ENCODE data around the gene RAB31. TPM values are rescaled to one million over a fixed set of nuclear protein-coding genes. Genes with fewer than 3 reads are reported as not detected.
"Not testable (repeated sequence)": the region's sequence is repeated elsewhere in the genome, so short reads cannot be mapped to it uniquely, and the experiment has no call there.

Gene RAB31
- total RNA-seq, 4 donors from 2014 or later: 22.9 to 98.1 (median 34.3) TPM

DNA sequence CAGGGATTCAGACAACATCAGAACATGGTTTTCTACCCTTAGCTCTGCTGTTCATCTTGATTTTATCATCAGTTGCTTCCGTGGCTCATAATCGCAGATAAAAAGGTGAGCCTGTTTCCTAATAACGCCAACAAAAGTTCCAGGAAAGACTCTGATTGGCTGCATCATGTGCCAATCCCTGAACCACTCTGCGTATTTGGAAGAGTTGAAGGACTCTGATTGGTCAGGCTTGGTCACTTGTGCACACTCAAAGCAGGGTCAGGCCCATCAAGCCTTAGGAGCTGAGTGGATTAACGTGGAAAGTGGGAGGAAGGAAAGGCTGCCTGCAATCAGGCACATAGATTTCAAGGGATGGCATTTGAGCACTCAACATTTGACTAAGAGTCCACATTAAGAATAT lies 189.0 kb downstream of the RAB31 start:
- intact Hi-C loops (cut with DNase I; ENCODE audit: low total_unique reads): no loop called here
- TF ChIP-seq, protein P1, sequence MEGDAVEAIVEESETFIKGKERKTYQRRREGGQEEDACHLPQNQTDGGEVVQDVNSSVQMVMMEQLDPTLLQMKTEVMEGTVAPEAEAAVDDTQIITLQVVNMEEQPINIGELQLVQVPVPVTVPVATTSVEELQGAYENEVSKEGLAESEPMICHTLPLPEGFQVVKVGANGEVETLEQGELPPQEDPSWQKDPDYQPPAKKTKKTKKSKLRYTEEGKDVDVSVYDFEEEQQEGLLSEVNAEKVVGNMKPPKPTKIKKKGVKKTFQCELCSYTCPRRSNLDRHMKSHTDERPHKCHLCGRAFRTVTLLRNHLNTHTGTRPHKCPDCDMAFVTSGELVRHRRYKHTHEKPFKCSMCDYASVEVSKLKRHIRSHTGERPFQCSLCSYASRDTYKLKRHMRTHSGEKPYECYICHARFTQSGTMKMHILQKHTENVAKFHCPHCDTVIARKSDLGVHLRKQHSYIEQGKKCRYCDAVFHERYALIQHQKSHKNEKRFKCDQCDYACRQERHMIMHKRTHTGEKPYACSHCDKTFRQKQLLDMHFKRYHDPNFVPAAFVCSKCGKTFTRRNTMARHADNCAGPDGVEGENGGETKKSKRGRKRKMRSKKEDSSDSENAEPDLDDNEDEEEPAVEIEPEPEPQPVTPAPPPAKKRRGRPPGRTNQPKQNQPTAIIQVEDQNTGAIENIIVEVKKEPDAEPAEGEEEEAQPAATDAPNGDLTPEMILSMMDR (IDR thresholded peaks at IDR 0.05): no peak
- TF ChIP-seq POLR2A (IDR thresholded peaks at IDR 0.05): no peak

GRCh38 chr18:9897787-9898291 lies 189.7 kb downstream of the RAB31 start:
- H3K27ac ChIP-seq; H3K4me1 ChIP-seq; H3K36me3 ChIP-seq; DNase-seq; H3K9me3 ChIP-seq; H3K4me3 ChIP-seq; H3K27me3 ChIP-seq; intact Hi-C loops (cut with DNase I; ENCODE audit: low total_unique reads): not testable (repeated sequence)

More for the DNA sequence above, 189.0 kb downstream of the RAB31 start:
- no peak for DNase-seq
- H3K27me3 ChIP-seq: no peaks in the 10 kb centered on the region
- H3K4me1 ChIP-seq: no peaks in the 10 kb centered on the region
- no peaks in the 10 kb centered on the region for H3K36me3 ChIP-seq
- no peaks in the 10 kb centered on the region for H3K9me3 ChIP-seq
- H3K27ac ChIP-seq: no peak overlapping the region
- H3K4me3 ChIP-seq: no peak overlapping the region

DNA sequence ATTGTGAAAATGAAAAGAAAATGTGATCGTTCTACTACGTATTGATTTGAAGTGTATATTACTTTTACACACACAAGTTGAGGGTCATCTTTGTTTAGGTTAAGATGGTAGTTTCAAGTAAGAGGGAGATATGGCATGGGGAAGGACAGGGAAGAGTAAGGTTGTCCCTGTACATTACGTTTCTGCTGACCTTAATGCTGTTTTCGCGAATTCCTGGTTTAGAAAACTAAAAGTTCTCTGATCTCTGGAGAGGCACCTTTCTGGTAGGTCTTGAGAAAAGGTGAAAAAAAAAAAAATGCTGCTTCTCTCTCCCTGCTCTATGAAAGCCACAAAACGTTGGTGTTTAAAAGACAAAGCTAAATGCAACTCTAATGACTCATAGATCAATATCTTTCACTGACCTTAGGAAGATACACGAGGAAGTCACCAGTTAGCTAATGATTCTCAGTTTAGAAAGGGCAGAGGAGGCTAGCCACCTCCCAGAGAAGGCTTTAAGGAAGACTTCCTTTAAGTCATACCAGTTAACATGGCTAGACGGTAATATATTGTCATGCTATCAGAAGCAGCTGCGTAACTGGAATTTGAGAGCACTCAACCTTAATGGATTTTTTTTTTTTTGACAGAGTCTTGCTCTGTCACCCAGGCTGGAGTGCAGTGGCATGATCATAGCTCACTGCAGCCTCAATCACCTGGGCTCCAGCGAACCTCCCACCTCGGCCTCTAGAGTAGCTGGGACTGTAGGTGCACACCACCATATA lies 190.9 kb downstream of the RAB31 start:
- Histone ChIP-seq H3K27me3 (no peaks in the 10 kb centered on the region), H3K4me3 (no peak overlapping the region), H3K36me3 (no peaks in the 10 kb centered on the region), H3K27ac (no peak overlapping the region), H3K4me1 (no peaks in the 10 kb centered on the region), H3K9me3 (no peaks in the 10 kb centered on the region)
- DNase-seq: no peak
- intact Hi-C loops (cut with DNase I; ENCODE audit: low total_unique reads): no loop called here
- no peak for TF ChIP-seq POLR2A (IDR thresholded peaks at IDR 0.05)
- TF ChIP-seq, protein P1 (IDR thresholded peaks at IDR 0.05): no peak

DNA sequence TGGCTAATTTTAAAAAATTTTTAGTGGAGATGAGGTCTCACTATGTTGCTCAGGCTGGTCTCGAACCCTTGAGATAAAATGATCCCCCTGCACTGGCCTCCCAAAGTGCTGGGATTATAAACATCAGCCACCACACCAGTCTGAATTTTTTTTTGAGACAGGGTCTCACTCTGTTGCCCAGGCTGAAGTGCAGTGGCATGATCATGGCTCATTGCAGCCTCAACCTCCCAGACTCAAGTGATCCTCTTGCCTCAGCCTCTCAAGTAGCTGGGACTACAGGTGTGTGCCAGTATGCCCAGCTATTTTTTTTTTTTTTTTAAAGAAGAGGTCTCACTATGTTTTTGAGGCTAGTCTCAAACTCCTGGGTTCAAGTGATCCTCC lies 191.4 kb downstream of the RAB31 start:
- H3K27ac ChIP-seq; H3K36me3 ChIP-seq; H3K4me1 ChIP-seq; H3K9me3 ChIP-seq; H3K27me3 ChIP-seq; H3K4me3 ChIP-seq; DNase-seq; intact Hi-C loops (cut with DNase I; ENCODE audit: low total_unique reads): not testable (repeated sequence)

- DNase-seq: no peak
- intact Hi-C loops (cut with DNase I; ENCODE audit: low total_unique reads): no loop called here
- no peak for TF ChIP-seq POLR2A (IDR thresholded peaks at IDR 0.05)
- TF ChIP-seq, protein P1 (IDR thresholded peaks at IDR 0.05): no peak
These were observed 192.6 kb downstream of the RAB31 start for GRCh38 chr18:9900699-9901098.

DNA sequence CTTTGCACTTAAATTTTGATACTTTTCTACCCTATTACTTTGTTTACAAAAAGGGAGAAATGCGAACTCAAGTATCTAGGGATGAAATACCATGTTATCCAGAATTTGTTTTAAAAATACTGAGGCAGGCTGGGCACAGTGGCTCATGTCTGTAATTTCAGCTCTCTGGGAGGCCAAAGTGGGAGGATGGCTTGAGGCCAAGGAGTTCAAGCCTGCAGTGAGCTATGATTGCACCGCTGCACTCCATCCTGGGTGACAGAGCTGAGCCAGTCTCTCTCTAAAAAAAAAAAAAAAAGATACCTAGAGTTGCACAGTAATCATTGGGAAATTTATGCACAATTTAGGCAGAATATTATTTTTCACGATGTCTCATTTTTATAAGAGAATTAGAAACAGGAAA lies 193.3 kb downstream of the RAB31 start:
- no peak for DNase-seq
- H3K27ac ChIP-seq: no peak overlapping the region
- H3K36me3 ChIP-seq: no peaks in the 10 kb centered on the region
- intact Hi-C loops (cut with DNase I; ENCODE audit: low total_unique reads): no loop called here
- TF ChIP-seq POLR2A (IDR thresholded peaks at IDR 0.05): no peak
- TF ChIP-seq, protein P1 (IDR thresholded peaks at IDR 0.05): no peak
- no peak overlapping the region for H3K4me3 ChIP-seq
- H3K27me3 ChIP-seq: no peaks in the 10 kb centered on the region
- H3K9me3 ChIP-seq: no peaks in the 10 kb centered on the region
- H3K4me1 ChIP-seq: no peaks in the 10 kb centered on the region

More at GRCh38 chr18:9900699-9901098, 192.6 kb downstream of the RAB31 start:
- no peaks in the 10 kb centered on the region for H3K9me3 ChIP-seq
- no peaks in the 10 kb centered on the region for H3K27me3 ChIP-seq
- H3K4me1 ChIP-seq: no peaks in the 10 kb centered on the region
- H3K27ac ChIP-seq: no peak overlapping the region
- H3K4me3 ChIP-seq: no peak overlapping the region
- H3K36me3 ChIP-seq: no peaks in the 10 kb centered on the region

- H3K9me3 ChIP-seq; H3K36me3 ChIP-seq; DNase-seq; H3K27me3 ChIP-seq; H3K4me1 ChIP-seq; intact Hi-C loops (cut with DNase I; ENCODE audit: low total_unique reads); H3K4me3 ChIP-seq; H3K27ac ChIP-seq: not testable (repeated sequence)
These were observed 194.2 kb downstream of the RAB31 start for GRCh38 chr18:9902264-9902663.

Data from uterus (tissue), 4 donors.